ENCODE results near the gene ICAM4.

Gene ICAM4

DNA sequence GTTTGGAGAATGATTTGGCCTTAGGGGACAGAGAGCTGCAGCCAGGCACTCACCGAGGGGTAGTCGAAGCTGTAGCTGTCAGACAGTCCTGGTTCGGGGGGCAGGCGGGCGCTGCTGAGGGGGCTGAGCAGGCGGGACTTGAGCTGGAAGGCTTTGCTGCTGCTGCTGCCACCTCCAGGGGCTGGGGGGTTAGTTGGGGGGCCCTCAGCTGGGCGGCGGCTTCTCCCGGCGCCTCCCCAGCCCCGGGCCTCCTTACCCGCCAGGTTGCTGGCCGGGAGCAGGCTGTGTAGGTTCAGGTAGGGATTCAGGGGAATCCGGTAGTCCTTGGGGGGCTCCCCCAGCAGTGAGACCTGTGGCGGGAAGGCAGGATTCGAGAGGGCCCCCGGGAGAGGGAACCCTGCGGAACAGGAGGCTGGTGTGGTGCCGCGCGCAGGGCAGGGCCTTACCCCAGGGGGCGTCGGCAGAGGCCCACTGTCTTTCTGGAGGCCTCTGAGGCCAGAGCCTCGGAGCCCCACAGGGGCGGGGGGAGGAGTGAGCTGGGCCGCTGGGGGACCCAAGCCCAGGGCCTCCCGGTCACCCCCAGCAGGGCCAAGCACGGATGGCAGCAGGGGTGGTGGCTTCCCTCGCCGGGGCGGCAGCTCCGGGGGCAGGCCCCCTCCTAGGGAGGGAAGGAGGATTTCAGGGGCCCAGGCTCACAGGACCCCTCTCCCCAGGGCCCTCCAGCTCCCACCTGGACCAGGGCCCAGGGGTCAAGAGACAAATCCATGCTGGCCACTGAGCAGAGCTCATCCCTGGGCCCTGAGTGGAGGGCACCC, 34.1 kb downstream of the ICAM4 start:
- Histone ChIP-seq H3K79me2 (ENCODE audit: control insufficient read depth, low read length) (peaks cover 3% of the 10 kb centered on the region), H3K36me3 (ENCODE audit: control insufficient read depth, low read length) (peaks cover 88% of the 10 kb centered on the region), H3K4me3 (ENCODE audit: low read length) (no peak overlapping the region), H3K4me1 (ENCODE audit: control insufficient read depth, low read length) (peaks cover 6% of the 10 kb centered on the region), H3F3A (ENCODE audit: control insufficient read depth, insufficient read depth) (peaks cover 10% of the 10 kb centered on the region), H3K4me2 (ENCODE audit: low read length) (no peak overlapping the region), H3K9me3 (ENCODE audit: control insufficient read depth, insufficient read depth, low read length) (no peaks in the 10 kb centered on the region), H3K27me3 (ENCODE audit: control insufficient read depth, low read length) (no peaks in the 10 kb centered on the region), H4K20me1 (ENCODE audit: control insufficient read depth, insufficient read depth, low read depth, low read length) (no peaks in the 10 kb centered on the region), H3K9me2 (replicated peaks; ENCODE audit: control insufficient read depth, low read length) (no peaks in the 10 kb centered on the region), H3K27ac (ENCODE audit: low read depth, low read length) (no peak overlapping the region)
- TF ChIP-seq EZH2phosphoT487 (IDR thresholded peaks at IDR 0.05; ENCODE audit: borderline replicate concordance, low read length) = no peak
- TF ChIP-seq, protein P1, sequence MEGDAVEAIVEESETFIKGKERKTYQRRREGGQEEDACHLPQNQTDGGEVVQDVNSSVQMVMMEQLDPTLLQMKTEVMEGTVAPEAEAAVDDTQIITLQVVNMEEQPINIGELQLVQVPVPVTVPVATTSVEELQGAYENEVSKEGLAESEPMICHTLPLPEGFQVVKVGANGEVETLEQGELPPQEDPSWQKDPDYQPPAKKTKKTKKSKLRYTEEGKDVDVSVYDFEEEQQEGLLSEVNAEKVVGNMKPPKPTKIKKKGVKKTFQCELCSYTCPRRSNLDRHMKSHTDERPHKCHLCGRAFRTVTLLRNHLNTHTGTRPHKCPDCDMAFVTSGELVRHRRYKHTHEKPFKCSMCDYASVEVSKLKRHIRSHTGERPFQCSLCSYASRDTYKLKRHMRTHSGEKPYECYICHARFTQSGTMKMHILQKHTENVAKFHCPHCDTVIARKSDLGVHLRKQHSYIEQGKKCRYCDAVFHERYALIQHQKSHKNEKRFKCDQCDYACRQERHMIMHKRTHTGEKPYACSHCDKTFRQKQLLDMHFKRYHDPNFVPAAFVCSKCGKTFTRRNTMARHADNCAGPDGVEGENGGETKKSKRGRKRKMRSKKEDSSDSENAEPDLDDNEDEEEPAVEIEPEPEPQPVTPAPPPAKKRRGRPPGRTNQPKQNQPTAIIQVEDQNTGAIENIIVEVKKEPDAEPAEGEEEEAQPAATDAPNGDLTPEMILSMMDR (IDR thresholded peaks at IDR 0.05; ENCODE audit: low read depth, low read length, poor library complexity, severe bottlenecking) = no peak

DNA sequence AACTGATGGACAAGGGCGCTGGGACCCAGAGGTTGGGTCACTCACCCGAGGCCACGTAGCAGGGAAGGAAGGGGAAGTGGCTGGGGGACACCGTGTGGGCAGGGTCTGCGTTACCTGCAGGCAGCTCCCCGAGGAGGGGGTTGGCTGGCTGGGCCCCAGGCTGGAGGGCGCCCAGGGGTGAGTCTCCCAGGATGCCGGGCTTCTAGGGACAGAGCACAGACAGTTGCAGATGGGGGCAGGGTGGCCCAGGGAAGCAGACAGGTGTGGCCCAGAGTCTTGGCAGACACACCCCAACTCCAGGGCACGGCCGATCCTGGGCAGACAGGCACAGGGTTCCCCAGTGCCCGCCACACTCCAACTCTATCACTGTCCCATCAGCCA, 34.7 kb downstream of the ICAM4 start:
- TF ChIP-seq, protein P1 (IDR thresholded peaks at IDR 0.05; ENCODE audit: low read depth, low read length, poor library complexity, severe bottlenecking) = no peak
- no peak for TF ChIP-seq EZH2phosphoT487 (IDR thresholded peaks at IDR 0.05; ENCODE audit: borderline replicate concordance, low read length)
- Histone ChIP-seq H3K9me2 (replicated peaks; ENCODE audit: control insufficient read depth, low read length) (no peaks in the 10 kb centered on the region), H3K27ac (ENCODE audit: low read depth, low read length) (no peak overlapping the region), H3K9me3 (ENCODE audit: control insufficient read depth, insufficient read depth, low read length) (no peaks in the 10 kb centered on the region), H3K4me1 (ENCODE audit: control insufficient read depth, low read length) (peaks cover under 1% of the 10 kb centered on the region), H4K20me1 (ENCODE audit: control insufficient read depth, insufficient read depth, low read depth, low read length) (no peaks in the 10 kb centered on the region), H3K79me2 (ENCODE audit: control insufficient read depth, low read length) (no peaks in the 10 kb centered on the region; the same call in 1 of the 2 replicates), H3K4me3 (ENCODE audit: low read length) (no peak overlapping the region), H3K27me3 (ENCODE audit: control insufficient read depth, low read length) (no peaks in the 10 kb centered on the region), H3K36me3 (ENCODE audit: control insufficient read depth, low read length) (peaks cover 87% of the 10 kb centered on the region), H3K4me2 (ENCODE audit: low read length) (no peak overlapping the region), H3F3A (ENCODE audit: control insufficient read depth, insufficient read depth) (peaks cover 10% of the 10 kb centered on the region)

DNA sequence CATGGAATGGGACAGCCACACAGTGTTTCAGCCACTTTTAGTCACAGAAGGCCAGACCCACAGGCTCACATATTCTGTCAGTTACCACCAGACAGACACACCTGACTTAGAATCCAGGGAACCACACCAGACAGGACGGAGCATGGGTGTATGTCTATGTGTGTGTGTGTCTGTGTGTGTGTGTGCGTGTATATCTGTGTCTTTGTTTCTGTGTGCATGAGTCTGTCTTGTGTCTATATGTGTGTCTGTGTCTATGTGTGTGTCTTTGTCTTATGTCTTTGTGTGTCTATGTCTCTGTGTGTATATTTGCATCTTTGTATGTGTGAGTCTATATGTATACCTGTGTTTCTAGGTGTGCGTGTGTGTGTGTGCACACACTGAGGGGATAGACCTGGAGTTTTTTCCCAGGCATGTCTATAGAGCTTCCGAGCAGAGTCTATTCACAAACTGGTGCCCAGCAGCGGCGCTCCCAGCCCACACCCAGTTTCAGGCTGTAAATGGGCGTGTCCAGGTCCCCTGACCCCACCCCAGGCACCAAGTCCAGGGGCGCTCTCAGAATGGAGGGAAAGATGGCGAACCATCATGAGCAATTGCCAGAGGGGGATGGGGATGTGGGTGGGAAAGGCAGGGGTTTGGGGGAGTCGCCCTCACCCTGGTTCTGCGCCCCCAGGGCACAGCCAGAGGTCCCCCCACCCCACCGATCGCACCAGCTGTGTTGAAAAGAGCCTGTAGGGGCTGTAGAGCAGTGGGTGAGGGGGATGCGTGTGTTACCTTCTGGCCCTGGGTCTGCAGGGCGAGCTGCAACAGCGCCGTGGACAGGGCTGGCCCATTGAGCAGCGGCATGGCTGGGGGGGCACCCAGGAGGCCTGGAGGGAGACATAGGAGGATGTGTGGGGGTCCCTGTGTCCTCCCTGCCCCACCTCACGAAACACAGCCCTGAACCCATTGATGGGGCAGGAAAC, 35.4 kb downstream of the ICAM4 start:
- no peaks in the 10 kb centered on the region for H3K27me3 ChIP-seq (ENCODE audit: control insufficient read depth, low read length)
- H3K4me1 ChIP-seq (ENCODE audit: control insufficient read depth, low read length) = no peaks in the 10 kb centered on the region
- H3K4me3 ChIP-seq (ENCODE audit: low read length) = no peak overlapping the region
- no peaks in the 10 kb centered on the region for H3K9me3 ChIP-seq (ENCODE audit: control insufficient read depth, insufficient read depth, low read length)
- H4K20me1 ChIP-seq (ENCODE audit: control insufficient read depth, insufficient read depth, low read depth, low read length) = no peaks in the 10 kb centered on the region
- peaks cover 85% of the 10 kb centered on the region for H3K36me3 ChIP-seq (ENCODE audit: control insufficient read depth, low read length)
- TF ChIP-seq, protein P1 (IDR thresholded peaks at IDR 0.05; ENCODE audit: low read depth, low read length, poor library complexity, severe bottlenecking) = no peak
- no peak for TF ChIP-seq EZH2phosphoT487 (IDR thresholded peaks at IDR 0.05; ENCODE audit: borderline replicate concordance, low read length)
- H3F3A ChIP-seq (ENCODE audit: control insufficient read depth, insufficient read depth) = peaks cover 6% of the 10 kb centered on the region; the same call in 1 of the 2 replicates
- no peaks in the 10 kb centered on the region for H3K9me2 ChIP-seq (replicated peaks; ENCODE audit: control insufficient read depth, low read length)
- peaks cover 3% of the 10 kb centered on the region for H3K79me2 ChIP-seq (ENCODE audit: control insufficient read depth, low read length)
- H3K4me2 ChIP-seq (ENCODE audit: low read length) = no peak overlapping the region
- no peak overlapping the region for H3K27ac ChIP-seq (ENCODE audit: low read depth, low read length)

Measured in DOHH2 (cell line).